ENCODE data around the gene ESD.
"Not testable (repeated sequence)": the region's sequence is repeated elsewhere in the genome, so short reads cannot be mapped to it uniquely, and the experiment has no call there.

The ESD gene

DNA sequence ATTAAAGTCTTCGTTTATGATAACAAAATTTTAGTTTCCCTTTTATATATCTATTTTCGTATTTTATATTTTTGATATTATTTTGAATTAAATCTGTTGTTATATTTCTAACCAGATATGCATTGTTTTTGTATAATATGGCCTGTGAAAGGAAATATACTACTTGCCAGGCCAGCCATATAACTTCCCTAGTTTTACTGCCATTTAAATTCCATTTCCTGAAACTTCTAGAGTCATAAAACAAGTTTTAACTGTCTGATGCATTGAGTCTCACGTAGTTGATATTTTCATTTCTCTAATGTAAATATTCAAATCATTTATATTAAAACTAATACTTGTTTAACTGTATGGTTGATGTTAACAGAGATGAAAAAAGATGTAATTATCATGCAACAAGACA lies 13.5 kb downstream of the ESD start:
- no peak for DNase-seq

DNA sequence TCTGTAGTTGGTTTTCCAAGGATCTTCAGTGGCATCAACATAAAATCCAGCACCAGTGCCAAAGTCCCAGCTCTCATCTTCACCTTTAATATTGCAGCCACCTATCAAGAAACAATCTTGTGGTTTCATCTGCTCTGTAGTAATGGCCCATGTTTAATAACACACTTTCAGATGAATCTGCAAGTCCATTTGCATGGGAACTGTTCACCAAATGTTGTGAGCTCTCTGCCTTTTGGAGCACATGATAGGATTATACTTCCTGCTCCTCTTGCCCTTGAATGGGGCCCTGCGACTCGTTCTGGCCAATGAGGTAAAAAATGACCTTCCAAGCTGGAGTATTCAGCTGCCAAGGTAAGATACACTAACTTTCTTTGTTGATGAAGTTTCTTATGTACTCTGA lies 14.3 kb downstream of the ESD start:
- no peak for DNase-seq

DNA sequence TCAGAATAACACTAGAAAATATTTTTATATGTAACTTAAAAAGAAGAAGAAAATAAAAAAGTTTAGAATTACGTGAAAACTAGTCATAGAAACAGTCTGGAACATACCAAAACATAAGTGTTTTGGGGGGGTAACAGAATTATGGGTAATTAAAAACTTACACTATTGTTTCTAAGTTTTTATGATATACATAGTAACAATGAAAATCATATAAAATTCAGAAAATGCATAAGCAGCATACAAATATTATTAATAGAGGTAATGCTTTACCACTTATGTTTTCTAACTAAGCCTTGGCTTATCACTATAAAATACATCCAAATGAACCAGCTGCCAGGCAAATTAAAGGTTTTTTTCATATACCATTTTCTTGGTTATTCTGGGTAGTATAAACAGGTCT lies 14.9 kb downstream of the ESD start:
- no peak for DNase-seq

DNA sequence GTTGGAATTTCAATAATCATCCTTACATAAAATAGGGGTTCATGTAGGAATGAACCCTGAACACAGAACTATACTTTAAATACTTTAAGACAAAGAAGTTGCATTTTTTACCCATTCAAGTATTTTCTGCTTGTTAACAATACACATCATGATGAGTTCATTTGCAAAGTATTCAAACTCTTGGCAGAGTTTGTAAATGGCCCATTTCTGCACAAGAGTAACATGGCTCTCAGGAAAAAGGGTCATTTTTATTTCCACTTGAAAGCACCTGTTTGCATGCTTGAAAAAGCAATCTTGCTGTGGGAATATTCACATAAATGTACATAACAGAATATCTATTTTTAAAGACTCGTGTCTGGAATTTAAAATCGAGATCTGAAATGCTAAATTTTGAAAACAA lies 18.1 kb downstream of the ESD start:
- no peak for DNase-seq

DNA sequence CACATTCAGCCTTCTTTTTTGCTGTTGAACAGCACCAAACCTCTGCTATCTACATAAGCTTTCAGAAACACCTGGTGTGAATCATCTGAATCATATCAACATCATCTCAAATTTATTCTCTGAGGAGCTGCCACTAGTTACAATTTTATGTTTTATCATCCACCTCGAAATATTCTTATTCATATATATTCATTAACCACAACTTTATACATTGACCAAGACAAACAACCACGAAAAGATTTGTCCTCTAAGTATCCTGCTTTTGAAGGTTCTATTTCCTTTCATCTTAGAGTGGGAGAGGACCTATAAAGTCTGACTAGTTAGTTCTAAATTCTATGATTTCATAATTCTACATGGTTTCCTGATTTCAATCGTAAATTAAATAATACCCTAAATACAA lies 18.9 kb downstream of the ESD start:
- DNase-seq, result no peak

DNA sequence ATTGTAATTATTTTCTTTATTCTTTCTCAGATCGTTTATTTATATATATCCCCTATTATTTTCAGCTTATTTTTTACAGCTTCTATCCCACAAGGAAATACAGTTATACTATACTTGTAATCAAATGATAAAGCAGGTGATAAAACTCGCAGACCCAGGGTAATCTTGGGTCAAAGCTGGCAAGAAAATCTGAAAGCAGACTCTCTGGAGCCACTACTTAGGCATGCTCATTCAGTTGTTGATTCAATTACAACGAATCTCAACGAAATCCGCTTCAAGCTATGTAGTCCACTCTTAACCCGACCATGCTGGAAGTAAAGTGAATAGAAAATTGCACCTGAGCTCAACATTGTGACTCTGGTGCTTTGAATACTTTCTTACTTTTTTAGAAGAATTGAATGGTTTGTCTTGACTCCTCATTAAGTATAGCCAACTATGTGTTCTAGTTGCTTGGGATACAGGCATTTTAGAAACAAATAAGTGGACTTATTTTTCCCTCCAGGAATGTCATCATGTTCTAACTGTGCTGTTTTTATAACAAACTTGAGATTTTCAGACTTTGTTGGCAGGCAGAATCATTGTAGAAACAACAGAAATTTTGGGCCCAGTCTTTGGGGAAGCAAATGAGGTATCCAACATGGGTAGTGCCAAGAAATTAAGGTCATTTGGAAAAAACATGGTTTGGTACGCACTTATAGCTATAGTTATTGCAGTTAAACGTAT lies 21.4 kb downstream of the ESD start:
- no peak for DNase-seq

DNA sequence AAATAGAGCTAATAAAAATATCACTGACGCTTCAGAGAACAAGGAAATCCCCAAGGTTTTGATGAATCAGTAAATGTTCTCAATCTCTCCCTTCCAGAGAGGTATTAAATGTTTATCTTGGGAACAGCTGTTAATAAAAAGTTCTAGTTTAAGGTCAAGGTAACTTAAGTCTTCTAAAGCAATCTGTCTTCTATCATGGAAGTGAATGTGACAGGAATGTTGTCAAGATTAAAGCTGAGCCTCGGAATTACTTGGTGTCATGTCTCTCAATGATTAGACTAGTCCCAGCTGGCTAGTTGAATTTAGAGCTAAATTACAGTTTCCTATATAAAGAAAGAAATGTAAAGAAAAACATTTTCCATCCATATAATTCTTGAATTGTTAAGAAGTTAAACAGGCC lies 23.4 kb downstream of the ESD start:
- no peak for DNase-seq

DNA sequence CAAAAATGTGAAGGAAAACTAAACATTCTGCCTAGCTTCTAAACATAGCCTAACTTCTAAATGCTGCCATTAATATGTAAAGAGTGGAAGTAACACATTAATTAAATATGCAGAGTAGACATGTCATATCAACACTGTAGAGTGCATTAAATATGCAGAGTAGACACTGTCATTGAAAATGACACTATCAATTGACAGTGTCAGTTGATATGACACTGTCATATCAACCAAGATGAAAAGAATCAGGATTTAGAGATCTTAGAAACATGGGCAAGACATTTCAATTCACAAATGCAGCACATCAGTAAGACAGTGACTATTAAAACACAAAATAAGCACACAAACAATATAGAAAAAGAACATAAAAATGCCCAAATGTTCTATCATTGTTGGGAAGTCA lies 25.3 kb downstream of the ESD start:
- no peak for DNase-seq

DNA sequence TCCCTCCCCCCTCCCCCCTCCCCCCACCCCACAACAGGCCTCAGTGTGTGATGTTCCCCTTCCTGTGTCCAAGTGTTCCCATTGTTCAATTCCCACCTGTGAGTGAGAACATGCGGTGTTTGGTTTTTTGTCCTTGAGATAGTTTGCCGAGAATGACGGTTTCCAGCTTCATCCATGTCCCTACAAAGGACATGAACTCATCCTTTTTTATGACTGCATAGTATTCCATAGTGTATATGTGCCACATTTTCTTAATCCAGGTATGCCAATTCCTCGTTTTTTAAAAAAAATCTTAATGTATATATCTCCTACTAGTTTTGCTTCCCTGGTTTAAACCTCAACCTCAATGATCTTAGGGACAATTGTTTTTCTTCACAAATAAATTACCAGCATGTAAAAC lies 27.0 kb downstream of the ESD start:
- DNase-seq, result not testable (repeated sequence)

DNA sequence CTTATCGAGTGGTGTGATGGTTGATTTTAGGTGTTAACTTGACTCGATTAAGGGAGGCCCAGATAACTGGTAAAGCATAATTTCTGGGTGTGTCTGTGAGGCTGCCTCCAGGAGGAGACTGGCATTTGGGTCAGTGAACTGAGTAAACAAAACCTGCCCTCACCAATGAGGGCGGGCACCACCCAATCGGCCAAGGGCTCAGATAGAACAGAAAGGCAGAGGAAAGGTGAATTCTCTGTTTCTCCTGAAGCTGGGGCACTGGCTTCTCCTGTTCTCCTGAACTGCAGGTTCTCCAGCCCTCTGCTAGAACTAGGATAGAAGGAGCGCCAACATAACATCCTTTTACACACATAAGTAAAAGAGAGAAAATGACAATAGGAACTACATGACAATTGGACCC lies 35.1 kb downstream of the ESD start:
- DNase-seq, result no peak

DNA sequence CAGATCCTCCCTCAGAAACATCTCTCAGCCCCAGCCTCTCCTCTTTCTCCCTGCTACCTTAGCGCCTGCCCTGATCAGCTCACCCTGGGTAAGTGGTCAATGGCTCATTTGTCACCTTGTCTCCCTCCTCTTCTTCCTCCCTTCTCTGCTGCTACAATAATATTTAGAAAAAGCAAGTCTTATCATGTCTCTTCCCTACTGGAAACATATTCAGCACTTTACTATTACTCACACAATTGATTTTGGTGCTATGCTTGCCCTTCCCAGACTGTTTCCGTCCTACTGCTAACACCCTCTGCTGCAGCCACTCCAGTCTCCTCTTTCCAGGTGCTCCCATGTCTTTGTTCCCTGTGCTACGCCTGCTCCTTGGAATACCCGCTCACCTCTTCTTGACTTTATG lies 35.8 kb downstream of the ESD start:
- no peak for DNase-seq

DNA sequence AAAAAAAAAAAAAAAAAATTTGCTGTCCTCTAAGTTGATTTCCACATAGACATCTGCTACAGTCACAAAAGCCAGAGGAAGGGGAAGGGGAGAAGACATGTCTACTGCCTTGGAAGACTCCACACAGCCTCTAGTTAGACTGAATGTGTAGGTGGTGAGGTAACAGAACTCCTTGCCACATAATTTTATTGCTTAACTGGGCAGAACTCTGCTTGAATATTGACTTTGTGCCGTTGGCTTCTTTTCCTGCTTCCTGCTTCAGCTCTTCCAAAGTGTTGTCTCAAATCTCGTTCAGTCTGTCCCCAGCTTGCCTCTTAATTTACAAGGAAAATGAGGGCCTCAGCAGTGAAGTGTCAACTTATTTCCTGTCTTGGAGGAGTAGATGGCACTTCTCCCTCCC lies 37.1 kb downstream of the ESD start:
- no peak for DNase-seq

DNA sequence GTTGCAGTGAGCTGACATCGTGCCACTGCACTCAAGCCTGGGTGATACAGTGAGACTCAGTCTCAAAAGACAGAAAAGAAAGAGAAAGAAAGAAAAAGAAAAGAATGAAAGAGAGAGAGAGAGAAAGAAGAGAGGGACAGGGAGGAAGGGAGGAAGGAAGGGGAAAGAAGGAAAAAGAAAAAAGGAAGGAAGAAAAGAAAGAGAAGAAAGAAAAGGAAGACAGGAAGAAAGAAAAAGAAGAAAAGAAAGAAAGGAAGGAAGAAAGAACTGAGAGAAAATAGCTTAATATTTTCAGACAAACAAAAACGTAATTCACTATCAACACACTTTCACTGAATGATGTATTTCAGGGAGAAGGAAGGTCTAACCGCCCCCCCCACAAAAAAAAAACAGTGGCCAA lies 39.3 kb downstream of the ESD start:
- no peak for DNase-seq

DNA sequence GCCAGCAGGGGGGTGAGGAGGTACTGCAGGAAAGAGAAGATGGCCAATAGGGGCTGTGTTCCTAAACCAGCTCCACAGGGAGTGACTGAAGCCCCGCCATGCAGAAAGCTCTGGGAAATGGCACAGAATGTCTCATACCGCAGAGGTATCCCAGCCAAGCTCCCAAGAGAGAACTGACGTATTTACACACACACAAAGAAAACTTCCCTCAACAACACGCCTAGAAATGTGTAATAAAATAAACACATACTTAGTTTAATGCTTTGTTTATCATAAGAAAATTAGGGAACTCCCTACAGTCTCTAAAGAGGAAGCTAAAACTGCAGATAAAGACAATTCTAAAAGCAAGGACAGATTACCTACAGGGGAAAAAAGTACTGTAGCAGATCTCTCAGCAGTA lies 40.0 kb downstream of the ESD start:
- no peak for DNase-seq

DNA sequence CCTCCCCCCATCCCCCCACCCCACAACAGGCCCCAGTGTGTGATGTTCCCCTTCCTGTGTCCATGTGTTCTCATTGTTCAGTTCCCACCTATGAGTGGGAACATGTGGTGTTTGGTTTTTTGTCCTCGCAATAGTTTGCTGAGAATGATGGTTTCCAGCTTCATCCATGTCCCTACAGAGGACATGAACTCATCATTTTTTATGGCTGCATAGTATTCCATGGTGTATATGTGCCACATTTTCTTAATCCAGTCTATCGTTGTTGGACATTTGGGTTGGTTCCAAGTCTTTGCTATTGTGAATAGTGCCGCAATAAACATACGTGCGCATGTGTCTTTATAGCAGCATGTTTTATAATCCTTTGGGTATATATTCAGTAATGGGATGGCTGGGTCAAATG lies 41.5 kb downstream of the ESD start:
- DNase-seq, result not testable (repeated sequence)

DNA sequence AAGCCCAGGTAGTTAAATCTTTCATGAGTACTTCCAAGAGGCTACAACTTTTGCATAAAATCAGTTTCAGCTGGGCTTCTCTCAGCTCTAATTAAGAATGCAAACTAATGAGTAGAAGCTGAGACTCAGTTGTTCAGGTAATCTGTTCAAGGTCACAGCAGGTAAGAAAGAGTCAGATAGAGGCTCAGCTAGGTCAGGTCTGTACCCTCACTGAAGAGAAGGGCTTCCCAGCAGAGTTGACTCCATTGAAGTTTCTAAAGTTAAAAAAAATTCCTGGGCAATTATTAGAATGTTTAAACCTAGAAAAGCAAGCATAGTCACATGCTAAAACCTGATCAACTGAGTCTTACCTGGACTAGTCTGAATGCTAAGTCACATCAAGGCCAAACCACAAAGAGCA lies 42.1 kb downstream of the ESD start:
- no peak for DNase-seq

DNA sequence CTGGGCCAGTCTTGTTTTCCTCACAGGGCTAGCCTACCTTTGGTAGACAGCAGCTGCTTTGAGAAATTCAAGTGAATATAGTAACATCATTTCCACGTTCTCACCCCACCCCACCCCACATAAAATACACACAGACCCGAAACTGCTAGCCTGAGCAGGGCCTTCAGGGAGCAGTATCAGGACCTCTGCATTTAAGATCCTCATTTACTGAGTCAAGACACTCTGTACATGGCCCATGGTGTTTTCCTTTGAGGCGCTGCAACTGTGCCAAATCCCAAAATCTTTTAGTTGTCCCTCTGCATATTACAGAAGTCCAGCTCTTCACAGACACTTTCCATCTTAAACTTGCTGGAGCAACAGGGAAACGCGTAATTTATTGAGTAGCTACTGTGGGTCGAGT lies 43.0 kb downstream of the ESD start:
- DNase-seq, result no peak

DNA sequence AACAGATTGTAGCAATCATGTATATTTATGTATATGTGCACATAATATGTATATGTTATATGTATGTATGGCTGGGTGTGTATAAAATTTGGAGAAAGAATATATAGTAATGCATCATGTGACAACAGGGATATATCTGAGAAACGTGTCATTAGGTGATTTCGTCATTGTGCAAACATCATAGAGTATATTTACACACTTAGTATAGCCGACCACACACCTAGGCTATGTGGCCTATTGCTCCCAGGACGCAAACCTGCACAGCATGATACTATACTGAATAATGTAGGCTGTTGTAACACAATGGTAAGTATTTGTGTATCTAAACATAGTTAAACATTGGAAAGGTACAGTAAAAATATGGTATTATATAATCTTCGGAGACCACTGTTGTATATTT lies 43.8 kb downstream of the ESD start:
- DNase-seq, result no peak

DNA sequence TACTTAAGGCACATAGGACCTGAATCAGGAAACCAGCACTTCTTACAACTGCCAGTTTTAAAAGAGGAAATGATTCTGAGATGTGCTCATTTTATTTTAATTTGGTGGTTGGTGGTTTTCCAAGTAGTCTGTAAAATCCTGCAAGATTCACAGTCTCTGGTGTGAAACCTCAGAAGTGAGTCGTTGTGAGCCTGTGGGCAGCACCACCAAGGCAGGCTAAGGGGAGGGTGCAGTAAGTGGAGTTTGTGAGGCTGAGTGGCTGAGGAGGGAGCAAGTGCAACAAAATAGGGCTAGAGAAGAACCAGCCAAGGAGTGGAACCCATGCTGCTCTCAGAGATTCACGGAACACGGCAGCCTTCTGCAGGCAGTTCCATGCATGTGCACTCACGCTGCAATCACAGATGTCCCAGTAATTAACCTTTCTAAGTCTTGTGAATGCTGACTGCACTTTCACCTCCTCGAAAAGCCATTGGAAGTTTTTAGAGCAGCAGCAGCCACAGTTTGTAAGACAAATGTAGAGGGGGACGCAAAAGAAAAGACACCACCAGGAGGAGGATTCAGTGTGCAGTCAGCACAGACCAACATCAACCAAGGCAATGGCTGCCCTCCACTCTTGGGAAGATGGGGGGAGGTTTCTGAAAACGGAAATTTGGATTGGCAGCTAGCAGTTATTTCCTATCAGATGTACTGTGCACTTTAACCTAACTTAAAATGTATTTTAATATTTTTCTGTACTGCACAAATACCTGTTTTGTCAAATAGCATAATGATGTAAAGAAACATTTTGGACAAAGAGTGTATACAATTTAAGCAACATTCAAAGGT lies 44.9 kb downstream of the ESD start:
- no peak for DNase-seq

DNA sequence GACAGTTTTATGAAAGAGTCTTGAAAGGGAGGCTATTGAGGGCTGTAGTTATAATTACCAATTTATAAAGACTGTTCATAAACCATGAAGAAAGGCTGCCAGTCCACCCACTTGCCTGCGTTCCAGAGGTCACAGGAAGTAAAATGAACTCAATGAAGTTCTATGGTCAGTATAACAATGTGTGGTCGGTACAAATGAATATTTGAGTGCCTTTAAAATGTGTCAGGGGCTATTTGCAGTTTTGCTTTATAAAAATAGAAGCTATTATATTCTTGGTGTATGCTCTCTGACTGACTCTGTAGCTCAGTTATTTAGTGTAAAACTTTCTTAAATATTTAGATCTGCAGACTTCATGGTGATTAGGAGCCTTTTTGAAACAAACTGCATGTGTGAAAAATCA lies 47.0 kb downstream of the ESD start:
- DNase-seq, result no peak

DNA sequence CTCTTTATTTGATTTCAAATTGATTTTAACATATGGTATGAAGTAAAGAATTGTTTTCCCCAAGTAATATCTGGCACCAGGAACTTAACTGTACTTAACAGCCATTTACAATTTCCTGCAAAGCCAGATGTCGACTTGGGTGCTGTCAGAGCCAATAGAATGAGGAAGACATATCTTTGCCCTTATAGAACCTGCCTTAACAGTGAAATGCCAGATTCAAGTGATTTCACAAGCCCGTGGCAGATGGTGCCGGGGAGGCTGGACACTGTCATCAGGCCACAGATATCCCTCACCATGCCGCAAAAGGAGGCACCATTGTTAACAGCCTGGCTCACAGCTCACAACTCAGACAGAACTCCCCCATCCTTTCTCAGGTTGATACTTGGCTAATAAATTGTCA lies 48.7 kb downstream of the ESD start:
- no peak for DNase-seq

DNA sequence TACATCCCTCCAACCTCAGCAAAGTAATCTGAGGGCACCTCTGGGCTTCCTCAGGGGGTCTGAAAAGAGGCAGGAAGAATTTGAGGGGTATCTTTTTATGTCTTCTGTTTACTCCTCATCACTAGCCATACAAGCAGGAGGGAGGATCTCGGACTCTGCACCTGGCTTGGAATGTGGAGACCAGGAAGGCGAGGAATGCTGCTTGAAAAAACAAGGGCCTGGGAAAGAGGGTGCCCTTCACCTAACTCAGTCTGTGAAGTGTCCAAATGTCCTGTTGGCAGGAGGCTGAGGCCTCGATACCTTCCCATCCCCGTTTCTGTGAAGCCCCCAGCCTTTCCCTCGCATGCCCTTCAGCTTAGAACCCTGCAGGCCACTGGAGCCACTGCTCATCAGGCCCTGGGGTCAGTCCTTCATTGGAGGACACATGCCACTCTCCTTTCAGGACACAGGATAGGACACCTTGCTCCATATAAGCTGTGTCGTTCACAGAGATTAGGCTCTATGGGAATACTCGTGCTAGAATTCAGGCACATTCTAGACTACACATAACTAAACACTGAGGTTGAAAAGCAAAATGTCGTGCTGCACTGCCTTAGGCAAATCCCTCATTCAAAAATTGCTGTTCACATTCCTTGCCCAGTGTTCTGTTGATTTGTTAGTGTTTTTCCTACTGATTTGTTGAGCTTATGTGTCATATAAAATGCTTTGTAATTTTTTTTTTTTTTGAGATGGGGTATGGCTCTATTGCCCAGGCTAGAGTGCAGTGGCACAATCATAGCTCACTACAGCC lies 49.7 kb downstream of the ESD start:
- no peak for DNase-seq

DNA sequence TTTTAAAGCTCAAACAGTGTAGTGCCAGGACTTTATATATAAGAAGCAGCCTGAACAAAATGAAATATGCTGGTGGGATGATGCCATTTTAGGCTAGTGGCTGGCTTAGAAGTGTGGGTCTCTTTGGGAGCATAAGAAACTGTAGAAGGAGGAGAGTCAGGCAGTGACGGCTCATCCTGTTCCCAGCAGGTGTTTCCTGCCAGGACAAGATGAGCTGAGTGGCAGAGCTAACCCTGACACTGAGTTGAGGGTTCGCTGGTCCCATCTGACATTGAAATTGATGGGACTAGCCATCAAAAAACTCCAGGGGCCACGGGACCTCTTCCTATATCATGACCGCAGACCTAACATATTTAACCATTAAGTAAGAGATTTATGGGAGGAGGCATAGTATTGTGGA lies 51.3 kb downstream of the ESD start:
- DNase-seq, result no peak

DNA sequence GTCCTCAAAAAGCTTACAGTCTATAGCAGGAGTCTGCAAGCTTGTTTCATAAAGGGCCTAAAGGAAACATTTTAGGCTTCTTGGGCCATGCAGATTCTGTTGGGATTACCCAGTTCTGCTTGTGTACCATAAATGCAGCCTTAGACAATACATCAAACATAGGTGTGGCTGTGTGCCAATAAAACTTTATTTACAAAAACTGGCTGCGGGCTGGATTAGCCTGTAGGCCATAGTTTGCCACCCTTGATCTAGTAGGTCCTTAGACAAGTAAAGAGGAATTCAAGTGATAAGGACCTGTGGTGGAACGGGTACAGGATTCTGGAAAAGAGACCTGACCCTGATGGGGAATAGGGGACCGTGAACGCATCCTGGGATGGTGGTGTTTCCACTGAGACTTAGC lies 51.9 kb downstream of the ESD start:
- DNase-seq, result no peak

Measured in NCI-H345 (cell line).